Measurements from ENCODE around the gene DGCR2.
"Not testable (repeated sequence)": the region's sequence is repeated elsewhere in the genome, so short reads cannot be mapped to it uniquely, and the experiment has no call there.

Gene DGCR2

GRCh38 chr22:19003508-19003907, 118.7 kb downstream of the DGCR2 start:
- DNase-seq (ENCODE audit: low read depth) = no peak
- H3K4me3 ChIP-seq (ENCODE audit: low read depth, low read length) = no peak overlapping the region
- TF ChIP-seq, protein P1, sequence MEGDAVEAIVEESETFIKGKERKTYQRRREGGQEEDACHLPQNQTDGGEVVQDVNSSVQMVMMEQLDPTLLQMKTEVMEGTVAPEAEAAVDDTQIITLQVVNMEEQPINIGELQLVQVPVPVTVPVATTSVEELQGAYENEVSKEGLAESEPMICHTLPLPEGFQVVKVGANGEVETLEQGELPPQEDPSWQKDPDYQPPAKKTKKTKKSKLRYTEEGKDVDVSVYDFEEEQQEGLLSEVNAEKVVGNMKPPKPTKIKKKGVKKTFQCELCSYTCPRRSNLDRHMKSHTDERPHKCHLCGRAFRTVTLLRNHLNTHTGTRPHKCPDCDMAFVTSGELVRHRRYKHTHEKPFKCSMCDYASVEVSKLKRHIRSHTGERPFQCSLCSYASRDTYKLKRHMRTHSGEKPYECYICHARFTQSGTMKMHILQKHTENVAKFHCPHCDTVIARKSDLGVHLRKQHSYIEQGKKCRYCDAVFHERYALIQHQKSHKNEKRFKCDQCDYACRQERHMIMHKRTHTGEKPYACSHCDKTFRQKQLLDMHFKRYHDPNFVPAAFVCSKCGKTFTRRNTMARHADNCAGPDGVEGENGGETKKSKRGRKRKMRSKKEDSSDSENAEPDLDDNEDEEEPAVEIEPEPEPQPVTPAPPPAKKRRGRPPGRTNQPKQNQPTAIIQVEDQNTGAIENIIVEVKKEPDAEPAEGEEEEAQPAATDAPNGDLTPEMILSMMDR (IDR thresholded peaks at IDR 0.05; ENCODE audit: low read depth, low read length, missing control alignments) = no peak

DNA sequence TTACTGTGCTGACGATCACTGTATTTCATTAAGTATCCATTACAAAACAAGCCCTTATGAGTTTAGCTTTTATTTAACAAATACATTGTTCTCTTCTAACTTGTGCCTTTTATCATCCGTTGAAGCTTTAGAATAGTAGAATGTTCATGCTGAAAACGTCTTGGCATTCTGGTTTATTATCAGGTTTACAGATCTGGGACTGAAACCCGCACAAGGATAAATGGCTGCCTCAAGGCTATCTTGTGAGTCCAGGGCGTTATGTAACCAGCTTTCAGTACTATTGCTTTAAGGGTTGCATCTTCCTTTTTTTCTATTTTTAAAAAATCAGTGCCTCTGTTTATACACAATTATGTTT, 119.6 kb downstream of the DGCR2 start:
- no peak for DNase-seq (ENCODE audit: low read depth)
- H3K4me3 ChIP-seq (ENCODE audit: low read depth, low read length) = no peak overlapping the region
- TF ChIP-seq, protein P1 (IDR thresholded peaks at IDR 0.05; ENCODE audit: low read depth, low read length, missing control alignments) = no peak

- no peak for DNase-seq (ENCODE audit: low read depth)
- no peak overlapping the region for H3K4me3 ChIP-seq (ENCODE audit: low read depth, low read length)
- TF ChIP-seq, protein P1 (IDR thresholded peaks at IDR 0.05; ENCODE audit: low read depth, low read length, missing control alignments) = no peak
Measured at GRCh38 chr22:19001204-19001603, 121.0 kb downstream of the DGCR2 start.

DNA sequence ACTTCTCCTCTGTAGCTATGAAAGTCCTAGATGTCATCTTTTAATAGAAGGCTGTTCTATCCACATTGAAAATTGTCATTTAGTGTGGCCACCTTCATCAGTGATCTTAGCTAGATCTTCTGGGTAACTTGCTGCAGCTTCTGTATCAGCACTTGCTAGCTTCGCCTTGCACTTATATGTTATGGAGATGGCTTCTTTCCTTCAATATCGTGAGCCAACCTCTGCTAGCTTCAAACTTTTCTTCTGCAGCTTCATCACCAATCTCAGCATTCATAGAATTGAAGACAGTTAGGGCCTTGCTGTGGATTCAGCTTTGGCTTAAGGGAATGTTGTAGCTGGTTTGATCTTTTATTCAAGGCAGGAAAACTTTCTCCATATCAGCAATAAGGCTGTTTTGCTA, 122.1 kb downstream of the DGCR2 start:
- H3K4me3 ChIP-seq (ENCODE audit: low read depth, low read length); DNase-seq (ENCODE audit: low read depth): not testable (repeated sequence)

GRCh38 chr22:18999416-18999815, 122.8 kb downstream of the DGCR2 start:
- DNase-seq (ENCODE audit: low read depth) = no peak
- TF ChIP-seq, protein P1 (IDR thresholded peaks at IDR 0.05; ENCODE audit: low read depth, low read length, missing control alignments) = no peak
- H3K4me3 ChIP-seq (ENCODE audit: low read depth, low read length) = no peak overlapping the region

DNA sequence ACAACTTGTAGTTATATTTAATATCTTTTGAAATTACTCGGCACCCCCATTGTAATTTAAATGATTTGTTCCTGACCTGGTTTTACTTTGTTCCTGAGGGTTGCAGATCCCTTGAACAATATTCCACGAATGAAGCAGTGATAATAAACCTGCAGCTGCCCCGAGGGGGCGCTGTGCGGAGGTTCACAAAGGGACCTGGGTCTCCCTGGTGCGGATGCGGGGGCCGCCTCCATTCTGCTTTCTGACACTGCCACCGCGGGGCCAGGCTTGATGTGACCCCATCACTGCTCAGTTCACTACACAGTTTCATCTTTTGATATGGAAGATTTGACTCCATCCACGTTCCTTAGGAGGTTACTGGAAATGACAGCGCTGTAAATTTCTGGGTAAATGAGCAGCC, 123.2 kb downstream of the DGCR2 start:
- TF ChIP-seq, protein P1 (IDR thresholded peaks at IDR 0.05; ENCODE audit: low read depth, low read length, missing control alignments) = peak; percentile 32
- no peak overlapping the region for H3K4me3 ChIP-seq (ENCODE audit: low read depth, low read length)
- DNase-seq (ENCODE audit: low read depth) = no peak

DNA sequence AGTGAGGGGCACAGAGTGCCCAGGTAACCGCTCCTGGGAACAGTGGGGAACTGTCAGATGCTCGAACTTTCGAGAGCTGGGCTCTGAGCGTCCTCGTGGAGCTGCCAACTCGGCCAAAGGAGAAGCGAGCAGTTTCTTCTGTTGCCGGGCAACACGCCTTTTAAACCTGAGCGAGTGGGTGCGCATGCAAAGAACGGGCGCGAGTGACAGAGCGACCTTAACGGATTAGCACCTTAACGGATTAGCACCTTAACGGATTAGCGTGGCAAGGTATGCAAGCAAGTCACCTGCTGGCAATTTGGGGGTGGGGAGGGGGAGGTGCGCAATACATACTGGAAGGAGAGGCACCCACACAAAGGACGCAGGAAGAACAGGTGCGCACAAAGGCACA, 124.3 kb downstream of the DGCR2 start:
- DNase-seq (ENCODE audit: low read depth) = no peak
- no peak overlapping the region for H3K4me3 ChIP-seq (ENCODE audit: low read depth, low read length)
- TF ChIP-seq, protein P1 (IDR thresholded peaks at IDR 0.05; ENCODE audit: low read depth, low read length, missing control alignments) = no peak

All from GM12864 (cell line).